HG02973 (cell line): ENCODE data around the gene PROCR.
"Not testable (repeated sequence)": the region's sequence is repeated elsewhere in the genome, so short reads cannot be mapped to it uniquely, and the experiment has no call there.

ENCODE experiments used
- ATAC-seq: cut with Tn5 transposase; IDR thresholded peaks from one replicate; pipeline ENCODE4 v1.9.1; 2021; ENCODE audit warnings: moderate library complexity; ENCODE audit not compliant: unreplicated experiment

Gene PROCR

GRCh38 chr20:35171753-35172433, at the start of gene PROCR:
PROCR (plus strand) TSS chr20:35172072; CDS start chr20:35172155, 83 bp downstream.
- ATAC-seq = no peak

DNA sequence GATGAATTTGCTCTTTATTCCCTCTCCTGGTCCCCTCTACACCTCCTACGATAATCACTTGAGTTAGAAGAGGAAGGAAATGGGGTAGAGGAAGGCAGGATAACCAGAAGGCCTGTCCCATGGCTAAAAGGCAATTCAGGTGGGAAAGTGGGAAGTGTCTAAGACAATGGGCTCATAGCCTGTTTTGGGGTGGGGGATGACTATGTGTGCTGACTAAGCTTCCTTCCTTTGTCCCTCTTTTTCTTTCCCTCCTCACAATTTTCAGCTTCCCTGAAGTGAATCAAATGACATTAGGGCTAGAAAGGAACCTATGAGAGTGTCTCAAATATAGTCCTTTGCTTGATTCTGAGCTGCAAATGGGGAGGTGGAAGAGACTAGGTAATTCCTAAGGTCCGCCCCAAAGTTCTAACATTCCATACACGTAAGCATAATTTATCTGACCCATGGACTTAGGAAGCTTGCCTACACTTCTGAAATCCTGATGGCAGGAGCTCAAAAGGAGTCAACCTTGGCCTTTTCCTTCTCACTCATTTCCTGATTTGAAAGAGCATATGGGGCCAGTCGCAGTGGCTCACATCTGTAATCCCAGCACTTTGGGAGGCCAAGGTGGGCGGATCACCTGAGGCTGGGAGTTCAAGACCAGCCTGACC, 49.0 kb upstream of the PROCR start:
- ATAC-seq = no peak

DNA sequence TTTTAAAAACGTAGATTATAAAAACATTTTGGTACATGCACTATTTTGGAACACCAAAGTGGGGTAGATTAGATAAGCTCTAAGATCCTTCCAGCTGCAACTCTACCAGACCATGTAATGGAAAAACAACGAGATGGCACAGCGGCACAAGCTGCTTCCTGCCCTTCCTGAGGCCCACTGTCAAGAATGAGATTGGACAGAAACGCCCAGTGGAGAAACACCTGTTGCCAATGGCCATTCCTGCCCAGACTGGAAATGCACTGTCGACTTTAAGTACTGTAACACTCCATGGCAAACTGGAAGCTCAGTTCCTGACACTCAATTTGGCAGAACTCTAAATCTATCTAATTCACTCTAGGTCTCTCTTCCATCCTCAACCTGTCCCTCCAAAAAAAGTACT, 46.1 kb upstream of the PROCR start:
- no peak for ATAC-seq

DNA sequence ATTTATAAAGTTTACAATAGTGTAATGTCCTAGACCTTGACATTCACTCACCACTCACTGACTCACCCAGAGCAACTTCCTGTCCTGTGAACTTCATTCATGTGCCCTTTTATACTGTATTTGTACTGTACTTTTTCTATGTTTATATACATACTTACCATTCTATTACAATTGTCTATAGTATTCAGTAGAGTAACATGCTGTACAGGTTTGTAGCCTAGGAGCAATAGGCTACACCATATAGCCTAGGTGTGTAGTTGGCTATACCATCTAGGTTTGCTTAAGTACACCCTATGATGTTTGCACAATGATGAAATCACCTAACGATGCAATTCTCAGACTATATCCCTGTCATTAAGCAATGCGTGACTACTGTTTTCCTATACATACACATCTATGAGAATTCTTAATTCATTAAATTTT, 42.2 kb upstream of the PROCR start:
- no peak for ATAC-seq

GRCh38 chr20:35131934-35132333, 39.9 kb upstream of the PROCR start:
- no peak for ATAC-seq

DNA sequence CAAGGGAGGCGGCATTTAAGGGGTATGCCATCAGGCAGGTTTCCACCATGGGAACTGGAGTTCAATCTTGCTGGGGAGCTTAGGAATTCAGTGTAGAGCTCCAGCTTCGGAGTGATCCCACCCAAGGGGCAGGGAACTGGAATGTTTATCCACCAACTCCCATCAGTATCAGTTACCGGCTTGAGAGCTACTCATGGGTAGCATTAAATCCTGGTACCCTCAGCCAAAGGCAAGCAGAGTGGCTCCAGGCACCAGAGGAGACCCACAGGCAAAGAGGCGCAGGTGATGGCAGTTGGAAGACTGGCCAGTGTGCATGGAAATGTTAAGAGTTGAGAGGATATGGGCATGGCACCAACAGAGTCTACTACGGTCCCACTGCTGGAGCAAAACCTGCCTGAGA, 38.8 kb upstream of the PROCR start:
- ATAC-seq = no peak

- no peak for ATAC-seq
These were observed 38.1 kb upstream of the PROCR start for GRCh38 chr20:35133735-35134134.

GRCh38 chr20:35134472-35134871, 37.4 kb upstream of the PROCR start:
- ATAC-seq = no peak

- ATAC-seq = no peak
These were observed 37.0 kb upstream of the PROCR start for GRCh38 chr20:35134880-35135279.

GRCh38 chr20:35135867-35136586, 35.8 kb upstream of the PROCR start:
- ATAC-seq = no peak

DNA sequence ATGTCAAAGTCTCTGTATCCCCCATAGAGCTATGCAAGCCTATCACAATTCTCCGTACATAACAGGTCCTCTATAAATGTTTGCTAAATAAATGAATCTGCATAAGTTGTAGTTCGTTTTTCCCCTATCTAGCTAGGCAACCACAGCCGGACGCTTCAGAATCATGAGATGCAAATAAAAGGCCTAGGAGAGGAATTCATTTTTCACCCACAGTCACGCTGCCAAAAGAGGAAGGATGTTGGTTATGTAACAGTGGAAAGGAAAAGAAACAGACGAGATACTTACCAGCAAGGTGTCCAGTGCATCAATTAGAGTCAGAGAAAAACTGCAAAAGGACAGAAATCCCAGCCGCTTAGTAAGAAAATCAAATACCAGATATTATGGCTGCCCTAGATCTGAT, 27.2 kb upstream of the PROCR start:
- no peak for ATAC-seq

- no peak for ATAC-seq
These were observed 26.7 kb upstream of the PROCR start for GRCh38 chr20:35145141-35145564.

DNA sequence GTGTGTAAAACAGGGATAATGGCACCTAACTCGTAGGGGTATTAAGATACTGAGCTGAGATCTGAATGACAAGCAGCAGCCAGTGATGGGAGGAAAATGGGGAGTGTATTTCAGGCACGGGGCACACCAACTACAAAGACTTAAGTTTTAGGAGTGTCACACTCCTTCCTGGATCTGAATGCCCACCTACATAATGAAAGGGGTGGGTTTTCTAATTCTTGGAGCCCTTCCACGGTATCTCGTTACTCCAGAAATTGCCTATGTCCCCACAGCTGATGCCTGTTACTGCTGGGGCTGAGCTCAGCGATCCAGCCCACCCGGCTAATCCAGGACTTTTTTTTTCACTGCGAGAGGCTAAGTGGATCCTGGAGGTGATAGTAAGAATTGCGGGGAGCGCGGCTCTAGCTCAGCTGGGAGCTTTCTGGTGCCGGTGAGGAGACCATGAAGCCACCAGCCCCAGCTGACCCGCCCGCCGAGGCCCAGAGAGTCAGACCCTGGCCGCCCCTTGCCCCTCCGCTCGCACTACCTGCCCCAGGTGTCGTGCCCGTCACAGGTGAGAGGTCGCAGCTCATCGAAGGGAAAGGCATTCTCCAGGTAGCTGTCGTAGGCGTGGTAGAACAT, 25.5 kb upstream of the PROCR start:
- ATAC-seq = no peak

DNA sequence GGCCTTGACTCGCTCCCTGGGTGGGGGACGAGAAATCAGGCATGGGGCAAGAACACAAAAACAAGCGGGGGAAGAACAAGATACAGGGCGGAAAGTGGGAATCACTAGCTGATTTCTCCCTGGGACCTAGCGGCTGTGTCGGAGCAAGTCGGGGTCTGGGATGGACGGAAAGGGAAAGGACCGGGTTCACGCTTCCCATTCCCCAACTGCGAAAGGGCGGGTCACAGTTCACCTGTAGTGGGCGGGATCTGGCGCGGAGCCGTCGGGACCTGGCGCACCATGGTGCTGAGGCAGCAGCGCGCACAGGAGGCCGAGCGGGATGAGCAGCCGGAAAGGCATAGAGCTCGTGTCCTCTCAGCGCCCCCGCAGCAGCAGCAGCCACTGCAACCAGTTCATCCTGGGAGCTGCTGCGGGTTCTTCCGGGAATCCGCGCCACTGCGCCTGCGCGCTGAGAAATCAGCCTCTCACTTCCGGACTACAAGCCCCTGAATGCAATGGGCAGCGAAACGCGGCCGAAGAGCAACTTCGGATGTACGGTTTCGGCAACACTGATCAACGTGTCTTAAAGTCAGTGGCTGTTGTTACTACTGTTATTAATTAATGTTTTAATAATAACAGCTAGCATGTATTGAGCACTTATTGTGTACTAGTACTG, 24.8 kb upstream of the PROCR start, which contains the start of gene EDEM2:
Gene EDEM2 (minus strand): TSS at position 417 of the 655 bp plus-strand sequence. CDS start 78 bp downstream, at position 339.
- ATAC-seq = peak; percentile 66

GRCh38 chr20:35147575-35148071, 24.2 kb upstream of the PROCR start:
- ATAC-seq = not testable (repeated sequence)

- ATAC-seq = no peak
These were observed 20.9 kb upstream of the PROCR start for GRCh38 chr20:35150846-35151579.

DNA sequence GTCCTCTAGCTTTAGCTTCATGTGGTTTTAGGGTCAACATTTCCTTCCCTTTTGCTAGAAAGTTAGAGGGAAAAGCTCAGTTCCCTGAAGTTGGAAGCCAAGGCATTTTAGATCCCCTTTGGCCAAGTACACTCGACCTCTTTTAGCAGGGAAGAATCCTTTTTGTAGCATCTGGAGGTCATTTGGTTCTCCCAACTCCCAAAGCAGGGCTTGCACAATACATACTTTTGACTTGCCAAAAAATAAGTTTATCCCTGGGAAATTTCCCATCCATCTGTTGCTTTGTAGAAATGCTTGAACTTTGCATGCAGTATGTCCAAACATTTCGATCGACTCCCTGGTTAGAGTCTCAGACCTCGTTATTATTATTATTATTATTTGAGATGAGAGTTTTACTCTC, 20.1 kb upstream of the PROCR start:
- no peak for ATAC-seq

DNA sequence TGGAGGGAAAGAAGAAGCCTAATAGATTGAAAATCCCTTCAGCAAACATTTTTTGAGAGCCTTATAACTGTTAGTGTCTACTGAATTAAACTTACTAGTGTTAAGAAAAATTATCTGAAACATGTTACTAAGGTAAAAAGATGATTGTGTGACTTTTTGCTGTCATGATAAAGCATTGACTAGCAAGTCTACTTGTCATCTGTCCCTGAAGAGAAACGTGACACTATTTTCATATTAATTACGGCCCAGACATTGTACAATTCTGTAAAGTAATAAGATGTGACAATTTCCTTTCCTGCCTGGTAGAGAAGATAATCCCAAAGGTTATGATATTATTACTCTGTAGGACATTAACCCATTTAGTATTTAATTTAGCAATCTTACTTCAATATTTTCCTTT, 15.9 kb upstream of the PROCR start:
- no peak for ATAC-seq

DNA sequence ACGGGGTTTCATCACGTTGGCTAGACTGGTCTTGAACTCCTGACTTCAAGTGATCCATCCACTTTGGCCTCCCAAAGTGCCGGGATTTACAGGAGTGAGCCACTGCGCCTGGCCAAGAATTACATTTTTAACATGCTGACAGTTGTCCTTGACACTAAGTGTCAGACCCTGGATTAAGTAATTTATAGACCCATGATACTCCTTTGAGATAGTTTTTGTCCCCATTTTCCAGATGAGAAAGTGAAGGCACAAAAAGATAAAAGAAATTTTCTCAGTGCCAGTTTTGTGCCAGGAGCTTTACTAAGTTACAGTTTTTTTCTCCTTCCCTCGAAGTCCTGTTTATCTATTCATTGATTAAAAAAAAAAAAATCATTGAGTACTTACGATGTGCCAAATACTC, 14.9 kb upstream of the PROCR start:
- no peak for ATAC-seq

- ATAC-seq = not testable (repeated sequence)
These were observed 11.5 kb upstream of the PROCR start for GRCh38 chr20:35160341-35160740.
